Kidney capillary endothelial cell (primary cell): ENCODE measurements around the gene GALNT15.
A peak's percentile ranks its signal among the peaks of the same experiment; 100 is the strongest.

Experiments used
- DNase-seq: peaks from one replicate; pipeline ENCODE4 v3.0.0-alpha.2; 2018; ENCODE audit warnings: low spot score

The GALNT15 gene

GRCh38 chr3:16227566-16227965 lies 53.1 kb downstream of the GALNT15 start:
- DNase-seq: no peak

GRCh38 chr3:16229681-16230080 lies 55.2 kb downstream of the GALNT15 start:
- DNase-seq: no peak

GRCh38 chr3:16231983-16232382 lies 57.5 kb downstream of the GALNT15 start:
- no peak for DNase-seq

- DNase-seq: no peak
These were observed 59.3 kb downstream of the GALNT15 start for GRCh38 chr3:16233806-16234205.

- no peak for DNase-seq
These were observed 59.8 kb downstream of the GALNT15 start for GRCh38 chr3:16234281-16234680.

- no peak for DNase-seq
These were observed 61.7 kb downstream of the GALNT15 start for GRCh38 chr3:16236030-16236639.

GRCh38 chr3:16236856-16237393 lies 62.4 kb downstream of the GALNT15 start:
- DNase-seq: no peak

GRCh38 chr3:16239086-16239770 lies 64.7 kb downstream of the GALNT15 start:
- no peak for DNase-seq

GRCh38 chr3:16239780-16240179 lies 65.3 kb downstream of the GALNT15 start:
- DNase-seq: peak; percentile 27

- DNase-seq: peak; percentile 57
These were observed 65.9 kb downstream of the GALNT15 start for GRCh38 chr3:16240229-16241023.

GRCh38 chr3:16241225-16241624 lies 66.7 kb downstream of the GALNT15 start:
- no peak for DNase-seq

- no peak for DNase-seq
These were observed 67.7 kb downstream of the GALNT15 start for GRCh38 chr3:16242177-16242576.

GRCh38 chr3:16243706-16244490 lies 69.4 kb downstream of the GALNT15 start:
- DNase-seq: peak; percentile 93

- DNase-seq: no peak
These were observed 71.1 kb downstream of the GALNT15 start for GRCh38 chr3:16245609-16246008.

GRCh38 chr3:16247282-16248061 lies 73.0 kb downstream of the GALNT15 start:
- peak; percentile 92 for DNase-seq

GRCh38 chr3:16248556-16248955 lies 74.1 kb downstream of the GALNT15 start:
- no peak for DNase-seq

GRCh38 chr3:16249336-16249735 lies 74.9 kb downstream of the GALNT15 start:
- peak; percentile 48 for DNase-seq

- no peak for DNase-seq
These were observed 75.4 kb downstream of the GALNT15 start for GRCh38 chr3:16249886-16250285.

GRCh38 chr3:16251316-16252085 lies 77.0 kb downstream of the GALNT15 start:
- DNase-seq: no peak

- DNase-seq: peak; percentile 27
These were observed 77.9 kb downstream of the GALNT15 start for GRCh38 chr3:16252243-16252978.
